HG02885 (cell line): ENCODE data around the gene RIC1.

ENCODE experiments used
- ATAC-seq: cut with Tn5 transposase; IDR thresholded peaks from one replicate; pipeline ENCODE4 v1.9.1; 2021; ENCODE audit warnings: mild to moderate bottlenecking; ENCODE audit not compliant: unreplicated experiment, poor library complexity

The RIC1 gene

GRCh38 chr9:5818424-5819142, 189.7 kb downstream of the RIC1 start:
- no peak for ATAC-seq

- no peak for ATAC-seq
These were observed 190.3 kb downstream of the RIC1 start for GRCh38 chr9:5819174-5819573.

DNA sequence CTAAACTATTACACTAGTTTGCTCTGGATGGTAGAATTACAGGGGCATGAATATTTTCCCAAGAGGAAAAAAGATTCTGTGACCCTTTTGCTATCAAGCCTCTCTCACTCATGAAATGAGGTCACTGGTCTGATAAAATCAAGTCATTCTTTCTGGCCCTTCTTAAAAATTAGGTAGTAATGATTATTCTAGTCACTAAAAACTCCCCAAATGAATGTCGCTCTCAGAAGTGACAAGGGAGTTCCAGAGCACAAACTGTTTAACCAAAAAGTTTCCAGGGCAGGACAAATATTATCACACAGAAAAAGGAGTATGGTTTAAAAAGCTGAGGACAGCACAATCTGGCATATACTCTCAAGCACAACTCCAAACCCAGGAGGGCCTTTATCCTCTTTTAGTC, 191.5 kb downstream of the RIC1 start:
- ATAC-seq: no peak

DNA sequence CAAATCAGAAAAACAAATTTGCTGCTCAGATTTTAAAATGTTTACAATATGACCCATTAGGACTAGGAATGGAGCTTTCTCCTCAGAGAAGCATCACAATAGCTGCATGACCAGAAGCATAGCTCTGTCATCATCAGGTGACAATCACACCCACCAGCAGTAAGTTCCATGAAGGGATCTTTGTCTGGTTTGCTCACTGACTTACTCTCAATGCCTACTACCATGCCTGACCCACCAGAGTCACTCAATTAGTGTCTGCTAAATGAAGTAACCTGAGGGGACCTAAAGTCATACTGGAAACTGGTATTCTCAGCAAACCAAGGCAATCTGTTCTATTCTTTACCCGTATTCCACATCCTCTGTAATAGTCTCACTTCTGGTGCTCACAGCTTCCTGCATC, 196.3 kb downstream of the RIC1 start:
- ATAC-seq: no peak
